SK-N-SH (cell line): Measurements from ENCODE around the gene ST13. TPM values are rescaled to one million over a fixed set of nuclear protein-coding genes. Genes with fewer than 3 reads are reported as not detected.

Experiments
- CTCF ChIA-PET: fragments of 300-600, 350-600 bp; formaldehyde crosslinking; extraction: SDS; loops from one replicate; lab custom pipeline; 2021; lab: Yijun Ruan, JAX
- POLR2A ChIA-PET: fragments of 350-600 bp; sonication (Branson Sonifier 250); formaldehyde crosslinking; extraction: SDS; loops from one replicate; lab custom pipeline; 2020; ENCODE audit warnings: antibody characterized with exemption, inconsistent platforms; lab: Yijun Ruan, JAX
- DNase-seq: peaks from one replicate; pipeline ENCODE4 v3.0.0; 2012
- H2AFZ ChIP-seq: fragments of 200-600 bp; sonication (generic); 2 replicates; pipeline ENCODE4 v1.8.1; 2016; ENCODE audit warnings: antibody characterized with exemption, mild to moderate bottlenecking, low read depth
- H3F3A ChIP-seq: fragments of 200-600 bp; sonication (generic); replicated peaks from 2 replicates; pipeline ENCODE3; 2016; ENCODE audit warnings: antibody characterized with exemption, mild to moderate bottlenecking; ENCODE audit not compliant: insufficient read depth
- H3K27ac ChIP-seq, 2 experiments: fragments of 200-500 bp in 1 of 2; fragments of 200-600 bp in 1 of 2; sonication (Bioruptor generic) in 1 of 2; sonication (generic), shearing (Covaris generic) in 1 of 2; 2 replicates each; pipeline versions ENCODE4 v1.5.1 to v1.6.1; 2014 to 2016; ENCODE audit warnings: low read depth in 2 of 2, inconsistent platforms in 1 of 2, low read length in 1 of 2, mild to moderate bottlenecking in 1 of 2, mixed read lengths in 1 of 2
- H3K27me3 ChIP-seq: fragments of 200-600 bp; sonication (generic), shearing (Covaris generic); 2 replicates; pipeline ENCODE4 v1.6.1; 2016; ENCODE audit warnings: mixed run types; ENCODE audit not compliant: insufficient read depth
- H3K36me3 ChIP-seq, 2 experiments: fragments of 200-500 bp in 1 of 2; fragments of 200-600 bp in 1 of 2; sonication (Bioruptor generic) in 1 of 2; sonication (generic) in 1 of 2; replicated peaks in 1 of 2; 2 replicates each; pipeline versions ENCODE3 to v1.5.1; 2014 to 2016; ENCODE audit warnings: low read length in 1 of 2, mild to moderate bottlenecking in 1 of 2; ENCODE audit not compliant: insufficient read depth in 2 of 2, control insufficient read depth in 1 of 2
- H3K4me1 ChIP-seq, 2 experiments: fragments of 200-500 bp in 1 of 2; fragments of 200-600 bp in 1 of 2; sonication (Bioruptor generic) in 1 of 2; sonication (generic), shearing (Covaris generic) in 1 of 2; 2 replicates each; pipeline versions ENCODE4 v1.5.1 to v1.6.1; 2014 to 2016; ENCODE audit warnings: low read depth in 1 of 2, low read length in 1 of 2, mixed run types in 1 of 2; ENCODE audit not compliant: insufficient read depth in 2 of 2, control insufficient read depth in 1 of 2
- H3K4me2 ChIP-seq: fragments of 200-600 bp; sonication (generic), shearing (Covaris generic); 2 replicates; pipeline ENCODE4 v1.6.1; 2017; ENCODE audit warnings: mixed run types
- H3K4me3 ChIP-seq, 2 experiments: fragments of 200-500 bp in 1 of 2; fragments of 200-600 bp in 1 of 2; sonication (Bioruptor generic) in 1 of 2; sonication (generic), shearing (Covaris generic) in 1 of 2; 2 replicates each; pipeline versions ENCODE4 v1.5.1 to v1.8.1; 2014 to 2016; ENCODE audit warnings: low read depth in 2 of 2, inconsistent platforms in 1 of 2, low read length in 1 of 2, mild to moderate bottlenecking in 1 of 2, mixed read lengths in 1 of 2, moderate library complexity in 1 of 2
- H3K79me2 ChIP-seq: fragments of 200-600 bp; sonication (generic); 2 replicates; pipeline ENCODE4 v1.8.1; 2017; ENCODE audit warnings: mild to moderate bottlenecking; ENCODE audit not compliant: insufficient read depth
- H3K9ac ChIP-seq: fragments of 200-600 bp; sonication (generic); 2 replicates; pipeline ENCODE4 v1.6.1; 2017; ENCODE audit warnings: mixed run types
- H3K9me2 ChIP-seq: fragments of 200-600 bp; sonication (generic); 2 replicates; pipeline ENCODE4 v1.6.1; 2017; ENCODE audit warnings: mixed run types
- H3K9me3 ChIP-seq: fragments of 200-600 bp; sonication (generic); 2 replicates; pipeline ENCODE4 v1.6.1; 2017; ENCODE audit warnings: mixed run types, mild to moderate bottlenecking, moderate library complexity
- H4K20me1 ChIP-seq: fragments of 200-600 bp; sonication (generic); 2 replicates; pipeline ENCODE4 v1.6.1; 2017; ENCODE audit warnings: mild to moderate bottlenecking, mixed run types; ENCODE audit not compliant: insufficient read depth
- CTCF ChIP-seq: fragments of 200-600 bp; sonication (generic); IDR thresholded peaks from 2 replicates; pipeline ENCODE4 v1.6.1; 2017; ENCODE audit warnings: antibody characterized with exemption, mild to moderate bottlenecking, moderate library complexity
- ELF1 ChIP-seq: IDR thresholded peaks from 2 replicates; pipeline ENCODE4 v1.4.0; 2012
- EZH2phosphoT487 ChIP-seq: fragments of 200-600 bp; sonication (generic); IDR thresholded peaks from 2 replicates; pipeline ENCODE4 v1.6.1; 2017; ENCODE audit warnings: low read depth, mixed run types, mild to moderate bottlenecking, antibody characterized with exemption, moderate library complexity, borderline replicate concordance
- FOSL2 ChIP-seq: IDR thresholded peaks from 2 replicates; pipeline ENCODE4 v1.4.0; 2012; ENCODE audit warnings: low read depth, mild to moderate bottlenecking, moderate library complexity, borderline replicate concordance
- FOXM1 ChIP-seq: IDR thresholded peaks from 2 replicates; pipeline ENCODE4 v1.4.0; 2012; ENCODE audit warnings: low read depth, mild to moderate bottlenecking
- GABPA ChIP-seq: IDR thresholded peaks from 2 replicates; pipeline ENCODE4 v1.4.0; 2012; ENCODE audit warnings: low read depth, mild to moderate bottlenecking
- MEF2A ChIP-seq: IDR thresholded peaks from 2 replicates; pipeline ENCODE4 v1.4.0; 2012; ENCODE audit warnings: low read depth, borderline replicate concordance
- MXI1 ChIP-seq: IDR thresholded peaks from 2 replicates; pipeline ENCODE4 v1.6.1; 2012; ENCODE audit warnings: mild to moderate bottlenecking, low read depth, low read length, improper control_type of control experiment
- NFIC ChIP-seq: IDR thresholded peaks from 2 replicates; pipeline ENCODE4 v1.4.0; 2012; ENCODE audit warnings: borderline replicate concordance
- PBX3 ChIP-seq: IDR thresholded peaks from 2 replicates; pipeline ENCODE4; 2012
- POLR2AphosphoS5 ChIP-seq: IDR thresholded peaks from 2 replicates; pipeline ENCODE4 v1.6.1; 2012; ENCODE audit warnings: low read depth, low read length
- RFX5 ChIP-seq: IDR thresholded peaks from 2 replicates; pipeline ENCODE4 v1.6.1; 2012; ENCODE audit warnings: mild to moderate bottlenecking, improper control_type of control experiment, low read length
- SIN3A ChIP-seq: IDR thresholded peaks from 2 replicates; pipeline ENCODE4 v1.6.1; 2012; ENCODE audit warnings: low read depth, mild to moderate bottlenecking, low read length, moderate library complexity, borderline replicate concordance
- TCF12 ChIP-seq: IDR thresholded peaks from 2 replicates; pipeline ENCODE4 v1.4.0; 2012
- USF1 ChIP-seq: IDR thresholded peaks from 2 replicates; pipeline ENCODE4 v1.4.0; 2012; ENCODE audit warnings: low read depth, borderline replicate concordance
- WGBS: methylation state at CpG from one replicate; pipeline ENCODE4 v1.1.6; 2017; ENCODE audit warnings: low lambda C conversion rate; 5-methylcytosine and 5-hydroxymethylcytosine counted together
- polyA plus RNA-seq, 3 experiments: library from polyadenylated mRNA; depleted of rRNA; stranded (reverse); fragments of >200 nt; gene quantifications; 2 replicates each; pipeline ENCODE4 v1.2.3, GENCODE V29; 2012

Gene ST13
- polyA plus RNA-seq, 1 of the 3 experiments (the other 2 are of a cell fraction), result 66.0 TPM

- TF ChIP-seq CTCF, result peak; percentile 38
- no peak for TF ChIP-seq PBX3
- no peak for TF ChIP-seq MEF2A
These were observed 37.5 kb downstream of the ST13 start, which contains the start of gene SLC25A17 (continued) for GRCh38 chr22:40818747-40819598.

- H3K4me2 ChIP-seq, result peak overlapping the region; percentile 78
- no peaks in the 10 kb centered on the region for H3K27me3 ChIP-seq
- ChIA-PET POLR2A (no interaction called here), CTCF (interaction anchor here (0.7 kb wide), 1 partner anchor 17 kb away, joined by 3 read pairs; no protein-coding TSS in a partner anchor)
- peak overlapping the region; percentile 73 to 80 for H3K4me3 ChIP-seq
- H3K9ac ChIP-seq, result peak overlapping the region; percentile 85; the same call in 1 of the 2 replicates
- H3K79me2 ChIP-seq, result peaks cover 42% of the 10 kb centered on the region
- no peak overlapping the region for H2AFZ ChIP-seq
- H3K36me3 ChIP-seq, result peaks cover 0 to 9% of the 10 kb centered on the region in 2 experiments
- no peaks in the 10 kb centered on the region for H3K9me2 ChIP-seq
- H3F3A ChIP-seq, result peaks cover 5% of the 10 kb centered on the region
- WGBS, result 12% methylated on average over 5 of the region's 14 CpGs
- TF ChIP-seq SIN3A (no peak), TCF12 (no peak), GABPA (no peak), RFX5 (no peak), MEF2A (no peak), USF1 (no peak), EZH2phosphoT487 (no peak), FOXM1 (no peak), POLR2AphosphoS5 (no peak), FOSL2 (no peak), MXI1 (no peak), NFIC (no peak), CTCF (no peak), ELF1 (no peak)
- TF ChIP-seq, all 33 proteins: peak for 0
- H3K4me1 ChIP-seq, result peaks cover 0 to 5% of the 10 kb centered on the region in 2 experiments; a peak in 2 of 4 replicates
- H4K20me1 ChIP-seq, result no peaks in the 10 kb centered on the region
- no peak for DNase-seq
- H3K9me3 ChIP-seq, result no peaks in the 10 kb centered on the region
- peak overlapping the region in 1 of 2 experiments; percentile 68; a peak in 1 of 4 replicates for H3K27ac ChIP-seq
These were observed 38.2 kb downstream of the ST13 start for GRCh38 chr22:40818192-40818746.
